Posterior vena cava (tissue), 2 donors: Measurements from ENCODE around the gene HSPG2. TPM values are rescaled to one million over a fixed set of nuclear protein-coding genes. Genes with fewer than 3 reads are reported as not detected.
A peak's percentile ranks its signal among the peaks of the same experiment; 100 is the strongest.
"Not testable (repeated sequence)": the region's sequence is repeated elsewhere in the genome, so short reads cannot be mapped to it uniquely, and the experiment has no call there.

ENCODE experiments used
- DNase-seq: peaks from one replicate; pipeline ENCODE4 v3.0.0-alpha.2; 2020; ENCODE audit warnings: low spot score
- intact Hi-C, 2 donors: fragments of 100-400 bp; cut with DNase I; formaldehyde crosslinking; loops; one replicate each; pipeline versions ENCODE4 v1.14.1 to v1.14.2; 2022 to 2023
- total RNA-seq, 2 donors: library from RNA; stranded (reverse); fragmentation: NEBNext Ultra II Directional; extraction: Animal tissue kit (Norgen Biotek cat#: 25700); gene quantifications; one replicate each; pipeline ENCODE4 v1.2.1, GENCODE V29; 2021
- donor health status: DM: yes; HTN: yes; CAD: no.
- donor health status: DM: yes; HTN: yes; CAD: no.

Gene HSPG2
- total RNA-seq, 2 donors from 2014 or later = 682 to 919 TPM

GRCh38 chr1:21793104-21793503 is 144.0 kb downstream of the HSPG2 start:
- intact Hi-C loops = no loop called here
- DNase-seq = no peak

- no peak for DNase-seq
- intact Hi-C loops = no loop called here
Measured at GRCh38 chr1:21786640-21787039, 150.5 kb downstream of the HSPG2 start.

GRCh38 chr1:21785764-21786163 is 151.3 kb downstream of the HSPG2 start:
- intact Hi-C loops = not testable (repeated sequence)

GRCh38 chr1:21783679-21784603 is 153.2 kb downstream of the HSPG2 start:
- intact Hi-C loops = no loop called here
- DNase-seq = no peak

More at GRCh38 chr1:21785764-21786163, 151.3 kb downstream of the HSPG2 start:
- DNase-seq = not testable (repeated sequence)

GRCh38 chr1:21782868-21783678 is 154.0 kb downstream of the HSPG2 start, which contains the start of gene USP48:
Gene USP48 (minus strand): TSS chr1:21783149. CDS start chr1:21782957, 192 bp downstream.
- intact Hi-C loops = no loop called here
- DNase-seq = peak; percentile 99

GRCh38 chr1:21782349-21782867 is 154.7 kb downstream of the HSPG2 start:
- intact Hi-C loops = no loop called here

GRCh38 chr1:21781815-21782348 is 155.2 kb downstream of the HSPG2 start:
- DNase-seq = peak; percentile 45
- intact Hi-C loops = no loop called here

More at GRCh38 chr1:21782349-21782867, 154.7 kb downstream of the HSPG2 start:
- peak; percentile 87 for DNase-seq

- DNase-seq = peak; percentile 25
- intact Hi-C loops = loop anchor here in 1 of 2 donors (5.0 kb wide), 1 partner anchor 1062 kb away; no protein-coding TSS in a partner anchor
Measured at GRCh38 chr1:21779613-21780521, 157.2 kb downstream of the HSPG2 start.

- intact Hi-C loops = loop anchor here in 1 of 2 donors (5.0 kb wide), 1 partner anchor 1064 kb away; no protein-coding TSS in a partner anchor
- DNase-seq = no peak
Measured at GRCh38 chr1:21778405-21778727, 158.7 kb downstream of the HSPG2 start.

GRCh38 chr1:21776925-21777324 is 160.2 kb downstream of the HSPG2 start:
- DNase-seq = not testable (repeated sequence)
- intact Hi-C loops = loop anchor here in 1 of 2 donors (5.0 kb wide), 1 partner anchor 1065 kb away; no protein-coding TSS in a partner anchor

- no peak for DNase-seq
- intact Hi-C loops = loop anchor here in 1 of 2 donors (5.0 kb wide), 1 partner anchor 1066 kb away; no protein-coding TSS in a partner anchor
Measured at GRCh38 chr1:21775985-21776562, 161.0 kb downstream of the HSPG2 start.

GRCh38 chr1:21775550-21775914 is 161.6 kb downstream of the HSPG2 start:
- intact Hi-C loops = loop anchor here in 1 of 2 donors (5.0 kb wide), 1 partner anchor 1067 kb away; no protein-coding TSS in a partner anchor
- no peak for DNase-seq

- intact Hi-C loops = loop anchor here in 1 of 2 donors (5.0 kb wide), 1 partner anchor 1067 kb away; no protein-coding TSS in a partner anchor
Measured at GRCh38 chr1:21774835-21775549, 162.1 kb downstream of the HSPG2 start.

GRCh38 chr1:21773585-21773984 is 163.5 kb downstream of the HSPG2 start:
- DNase-seq = peak; percentile 9
- intact Hi-C loops = no loop called here

More at GRCh38 chr1:21774835-21775549, 162.1 kb downstream of the HSPG2 start:
- peak; percentile 10 for DNase-seq
